ENCODE data around the gene SETD4.

The SETD4 gene

GRCh38 chr21:36047139-36047538, 13.2 kb downstream of the SETD4 start:
- no peak for DNase-seq (ENCODE audit: low read depth in 2 of 2)

GRCh38 chr21:36045993-36046392, 14.3 kb downstream of the SETD4 start:
- DNase-seq (ENCODE audit: low read depth in 2 of 2) = no peak

- DNase-seq (ENCODE audit: low read depth in 2 of 2) = no peak
Observed at GRCh38 chr21:36044056-36044455, 16.3 kb downstream of the SETD4 start.

- DNase-seq (ENCODE audit: low read depth in 2 of 2) = no peak
Observed at GRCh38 chr21:36041910-36042309, 18.4 kb downstream of the SETD4 start.

GRCh38 chr21:36040389-36040788, 19.9 kb downstream of the SETD4 start:
- DNase-seq (ENCODE audit: low read depth in 2 of 2) = no peak

GRCh38 chr21:36039861-36040260, 20.5 kb downstream of the SETD4 start:
- DNase-seq (ENCODE audit: low read depth in 2 of 2) = no peak

- no peak for DNase-seq (ENCODE audit: low read depth in 2 of 2)
Observed at GRCh38 chr21:36038701-36039497, 21.4 kb downstream of the SETD4 start.

GRCh38 chr21:36035381-36035791, 24.9 kb downstream of the SETD4 start:
- no peak for DNase-seq (ENCODE audit: low read depth in 2 of 2)

- no peak for DNase-seq (ENCODE audit: low read depth in 2 of 2)
Observed at GRCh38 chr21:36034211-36034913, 26.0 kb downstream of the SETD4 start.

GRCh38 chr21:36032647-36033406, 27.5 kb downstream of the SETD4 start:
- DNase-seq (ENCODE audit: low read depth in 2 of 2) = no peak

GRCh38 chr21:36030581-36031189, 29.6 kb downstream of the SETD4 start:
- DNase-seq (ENCODE audit: low read depth in 2 of 2) = no peak

- DNase-seq (ENCODE audit: low read depth in 2 of 2) = no peak
Observed at GRCh38 chr21:36029309-36029708, 31.0 kb downstream of the SETD4 start.

GRCh38 chr21:36028127-36029069, 31.9 kb downstream of the SETD4 start:
- DNase-seq (ENCODE audit: low read depth in 2 of 2) = peak; percentile 16 to 43

- no peak for DNase-seq (ENCODE audit: low read depth in 2 of 2)
Observed at GRCh38 chr21:36027347-36027746, 33.0 kb downstream of the SETD4 start.

- no peak for DNase-seq (ENCODE audit: low read depth in 2 of 2)
Observed at GRCh38 chr21:36024782-36025181, 35.5 kb downstream of the SETD4 start.

GRCh38 chr21:36023092-36023480, 37.2 kb downstream of the SETD4 start:
- no peak for DNase-seq (ENCODE audit: low read depth in 2 of 2)

- DNase-seq (ENCODE audit: low read depth in 2 of 2) = no peak
Observed at GRCh38 chr21:36022427-36023091, 37.8 kb downstream of the SETD4 start.

GRCh38 chr21:36021251-36021837, 39.0 kb downstream of the SETD4 start:
- DNase-seq (ENCODE audit: low read depth in 2 of 2) = no peak

- DNase-seq (ENCODE audit: low read depth in 2 of 2) = no peak
Observed at GRCh38 chr21:36015045-36015444, 45.3 kb downstream of the SETD4 start.

- DNase-seq (ENCODE audit: low read depth in 2 of 2) = no peak
Observed at GRCh38 chr21:36010801-36011200, 49.5 kb downstream of the SETD4 start.

Data from stimulated activated CD8-positive, alpha-beta memory T cell treated with anti-CD3 and anti-CD28 coated beads, Interleukin-2, amount 100 ng/mL, for 48 hours (primary cell).